HEK293 (cell line): Measurements from ENCODE around the gene VASP.

Experiments used
- CTCF ChIA-PET: fragments of 350-600 bp; formaldehyde crosslinking; extraction: SDS; loops from one replicate; lab custom pipeline; 2021; ENCODE audit warnings: antibody characterized with exemption; lab: Yijun Ruan, JAX
- POLR2A ChIA-PET: fragments of 300-600 bp; formaldehyde crosslinking; extraction: SDS; loops from one replicate; lab custom pipeline; 2020; ENCODE audit warnings: antibody characterized with exemption, inconsistent platforms; lab: Yijun Ruan, JAX
- H3K27ac ChIP-seq: fragments of 200-500 bp; sonication (Bioruptor generic); 2 replicates; pipeline ENCODE4 v1.5.1; 2014; ENCODE audit warnings: low read depth, low read length, control low read depth, inconsistent platforms; ENCODE audit errors: extremely low read depth
- H3K36me3 ChIP-seq, 2 experiments: fragments of 200-500 bp in 1 of 2; sonication (Bioruptor generic) in 1 of 2; 1 replicate in 1 of 2; 2 replicates in 1 of 2; pipeline ENCODE4 v1.5.1; 2014 to 2017; ENCODE audit warnings: inconsistent platforms in 2 of 2, low read length in 2 of 2; ENCODE audit not compliant: control insufficient read depth in 2 of 2, insufficient read depth in 1 of 2
- H3K4me1 ChIP-seq: fragments of 200-500 bp; sonication (Bioruptor generic); 2 replicates; pipeline ENCODE4 v1.5.1; 2014; ENCODE audit warnings: mild to moderate bottlenecking, low read length, inconsistent platforms; ENCODE audit not compliant: control insufficient read depth, insufficient read depth
- H3K4me3 ChIP-seq: 2 replicates; pipeline ENCODE4 v1.5.1; 2011; ENCODE audit warnings: low read depth, mild to moderate bottlenecking, control low read depth, low read length, moderate library complexity
- H3K9me3 ChIP-seq: fragments of 200-500 bp; sonication (Bioruptor generic); 2 replicates; pipeline ENCODE4 v1.5.1; 2014; ENCODE audit warnings: low read depth, low read length, inconsistent platforms; ENCODE audit not compliant: control insufficient read depth, insufficient read depth
- HOXA7 ChIP-seq: sonication (generic); formaldehyde crosslinking; IDR thresholded peaks from 2 replicates; pipeline ENCODE4 v1.8.1; 2022; ENCODE audit warnings: missing genetic modification reagents, borderline replicate concordance
- ZNF37A ChIP-seq: fragments of 450-650 bp; IDR thresholded peaks from 2 replicates; pipeline ENCODE4 v1.5.1; 2018; ENCODE audit warnings: missing biosample characterization, missing genetic modification characterization
- ZNF391 ChIP-seq: fragments of 450-650 bp; formaldehyde crosslinking; IDR thresholded peaks from 2 replicates; pipeline ENCODE4 v1.5.1; 2016; ENCODE audit warnings: low read depth, missing biosample characterization, missing genetic modification characterization, borderline replicate concordance
- ZNF621 ChIP-seq: fragments of 450-650 bp; formaldehyde crosslinking; IDR thresholded peaks from 2 replicates; pipeline ENCODE4 v1.5.1; 2017; ENCODE audit warnings: missing biosample characterization, missing genetic modification characterization
- ZNF707 ChIP-seq: fragments of 450-650 bp; formaldehyde crosslinking; IDR thresholded peaks from 2 replicates; pipeline ENCODE4 v1.5.1; 2016; ENCODE audit warnings: missing biosample characterization, missing genetic modification characterization
- ZNF76 ChIP-seq: fragments of 450-650 bp; formaldehyde crosslinking; IDR thresholded peaks from 2 replicates; pipeline ENCODE4; 2016; ENCODE audit warnings: low read depth, missing biosample characterization, missing genetic modification characterization, borderline replicate concordance
- ZNF837 ChIP-seq: fragments of 450-650 bp; formaldehyde crosslinking; IDR thresholded peaks from 2 replicates; pipeline ENCODE4 v1.5.1; 2016; ENCODE audit warnings: missing biosample characterization, missing genetic modification characterization
- TF ChIP-seq, protein P1 (sequence below): fragments of 450-650 bp; formaldehyde crosslinking; IDR thresholded peaks from 2 replicates; pipeline ENCODE4 v1.5.1; 2016; ENCODE audit warnings: missing biosample characterization, missing genetic modification characterization
- TF ChIP-seq, protein P2 (sequence below): fragments of 450-650 bp; formaldehyde crosslinking; IDR thresholded peaks from 2 replicates; pipeline ENCODE4 v1.5.1; 2016; ENCODE audit warnings: missing biosample characterization, missing genetic modification characterization
- TF ChIP-seq, protein P3 (sequence below): fragments of 450-650 bp; formaldehyde crosslinking; IDR thresholded peaks from 2 replicates; pipeline ENCODE4 v1.5.1; 2016; ENCODE audit warnings: missing biosample characterization, missing genetic modification characterization
- TF ChIP-seq, protein P4 (sequence below): fragments of 450-650 bp; formaldehyde crosslinking; conservative IDR thresholded peaks from 2 replicates; pipeline ENCODE4 v1.5.1; 2016; ENCODE audit warnings: low read depth, missing biosample characterization, missing genetic modification characterization
- TF ChIP-seq, protein P5 (sequence below): fragments of 450-650 bp; formaldehyde crosslinking; IDR thresholded peaks from 2 replicates; pipeline ENCODE4 v1.5.1; 2016; ENCODE audit warnings: missing biosample characterization, missing genetic modification characterization
- TF ChIP-seq, protein P6 (sequence below): fragments of 450-650 bp; formaldehyde crosslinking; IDR thresholded peaks from 2 replicates; pipeline ENCODE4 v1.5.1; 2016; ENCODE audit warnings: missing biosample characterization, missing genetic modification characterization
- TF ChIP-seq, protein P7 (sequence below): fragments of 450-650 bp; formaldehyde crosslinking; IDR thresholded peaks from 2 replicates; pipeline ENCODE4 v1.5.1; 2017; ENCODE audit warnings: missing biosample characterization, missing genetic modification characterization
- TF ChIP-seq, protein P8 (sequence below): fragments of 450-650 bp; formaldehyde crosslinking; IDR thresholded peaks from 2 replicates; pipeline ENCODE4 v1.5.1; 2016; ENCODE audit warnings: missing biosample characterization, missing genetic modification characterization

The VASP gene

DNA sequence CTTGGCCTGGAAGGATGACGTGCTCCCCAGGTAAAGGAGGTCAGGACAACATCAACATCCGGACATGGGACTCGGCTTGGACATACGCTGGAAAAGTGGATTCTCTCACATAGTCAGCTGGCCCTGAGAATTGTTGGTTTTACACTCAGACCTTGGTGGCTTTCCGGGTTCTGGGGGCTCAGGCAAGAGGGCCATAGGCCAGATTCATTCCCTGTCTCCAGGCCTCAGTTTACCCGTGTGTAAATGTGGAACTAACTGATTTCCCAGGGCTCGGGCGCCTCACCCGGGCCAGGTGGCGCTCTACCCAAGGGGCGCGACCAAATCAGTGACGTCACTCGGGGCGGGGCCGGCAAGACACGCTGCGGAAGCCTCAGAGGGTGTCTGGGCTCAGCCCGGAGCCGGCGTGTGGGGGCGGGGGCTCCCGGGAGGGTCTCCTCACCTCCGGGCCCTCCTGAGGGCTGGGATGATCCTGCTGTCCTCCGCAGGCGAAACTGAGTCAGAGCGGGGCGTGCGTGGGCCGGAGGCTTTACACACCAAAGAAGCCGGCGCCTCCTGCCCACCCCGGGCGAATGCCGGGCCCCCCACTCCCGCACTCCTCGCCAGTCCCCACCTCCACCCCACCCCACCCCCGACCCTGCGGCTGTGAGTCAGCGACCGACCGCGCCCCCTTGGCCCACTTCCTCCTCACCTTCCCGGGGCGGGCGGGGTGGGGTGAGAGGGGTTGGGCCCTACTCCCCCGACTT lies 862 bp upstream of the VASP start (continued):
- TF ChIP-seq, protein P1, sequence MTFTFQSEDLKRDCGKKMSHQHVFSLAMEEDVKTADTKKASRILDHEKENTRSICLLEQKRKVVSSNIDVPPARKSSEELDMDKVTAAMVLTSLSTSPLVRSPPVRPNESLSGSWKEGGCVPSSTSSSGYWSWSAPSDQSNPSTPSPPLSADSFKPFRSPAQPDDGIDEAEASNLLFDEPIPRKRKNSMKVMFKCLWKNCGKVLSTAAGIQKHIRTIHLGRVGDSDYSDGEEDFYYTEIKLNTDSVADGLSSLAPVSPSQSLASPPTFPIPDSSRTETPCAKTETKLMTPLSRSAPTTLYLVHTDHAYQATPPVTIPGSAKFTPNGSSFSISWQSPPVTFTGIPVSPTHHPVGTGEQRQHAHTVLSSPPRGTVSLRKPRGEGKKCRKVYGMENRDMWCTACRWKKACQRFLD (tag by site-specific recombination) = no peak
- TF ChIP-seq ZNF707 (tag by site-specific recombination) = no peak
- TF ChIP-seq, protein P2, sequence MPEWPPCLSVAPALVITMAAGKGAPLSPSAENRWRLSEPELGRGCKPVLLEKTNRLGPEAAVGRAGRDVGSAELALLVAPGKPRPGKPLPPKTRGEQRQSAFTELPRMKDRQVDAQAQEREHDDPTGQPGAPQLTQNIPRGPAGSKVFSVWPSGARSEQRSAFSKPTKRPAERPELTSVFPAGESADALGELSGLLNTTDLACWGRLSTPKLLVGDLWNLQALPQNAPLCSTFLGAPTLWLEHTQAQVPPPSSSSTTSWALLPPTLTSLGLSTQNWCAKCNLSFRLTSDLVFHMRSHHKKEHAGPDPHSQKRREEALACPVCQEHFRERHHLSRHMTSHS = no peak
- TF ChIP-seq, protein P3, sequence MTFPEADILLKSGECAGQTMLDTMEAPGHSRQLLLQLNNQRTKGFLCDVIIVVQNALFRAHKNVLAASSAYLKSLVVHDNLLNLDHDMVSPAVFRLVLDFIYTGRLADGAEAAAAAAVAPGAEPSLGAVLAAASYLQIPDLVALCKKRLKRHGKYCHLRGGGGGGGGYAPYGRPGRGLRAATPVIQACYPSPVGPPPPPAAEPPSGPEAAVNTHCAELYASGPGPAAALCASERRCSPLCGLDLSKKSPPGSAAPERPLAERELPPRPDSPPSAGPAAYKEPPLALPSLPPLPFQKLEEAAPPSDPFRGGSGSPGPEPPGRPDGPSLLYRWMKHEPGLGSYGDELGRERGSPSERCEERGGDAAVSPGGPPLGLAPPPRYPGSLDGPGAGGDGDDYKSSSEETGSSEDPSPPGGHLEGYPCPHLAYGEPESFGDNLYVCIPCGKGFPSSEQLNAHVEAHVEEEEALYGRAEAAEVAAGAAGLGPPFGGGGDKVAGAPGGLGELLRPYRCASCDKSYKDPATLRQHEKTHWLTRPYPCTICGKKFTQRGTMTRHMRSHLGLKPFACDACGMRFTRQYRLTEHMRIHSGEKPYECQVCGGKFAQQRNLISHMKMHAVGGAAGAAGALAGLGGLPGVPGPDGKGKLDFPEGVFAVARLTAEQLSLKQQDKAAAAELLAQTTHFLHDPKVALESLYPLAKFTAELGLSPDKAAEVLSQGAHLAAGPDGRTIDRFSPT = peak; percentile 82
- no peak for TF ChIP-seq ZNF837
- TF ChIP-seq, protein P4, sequence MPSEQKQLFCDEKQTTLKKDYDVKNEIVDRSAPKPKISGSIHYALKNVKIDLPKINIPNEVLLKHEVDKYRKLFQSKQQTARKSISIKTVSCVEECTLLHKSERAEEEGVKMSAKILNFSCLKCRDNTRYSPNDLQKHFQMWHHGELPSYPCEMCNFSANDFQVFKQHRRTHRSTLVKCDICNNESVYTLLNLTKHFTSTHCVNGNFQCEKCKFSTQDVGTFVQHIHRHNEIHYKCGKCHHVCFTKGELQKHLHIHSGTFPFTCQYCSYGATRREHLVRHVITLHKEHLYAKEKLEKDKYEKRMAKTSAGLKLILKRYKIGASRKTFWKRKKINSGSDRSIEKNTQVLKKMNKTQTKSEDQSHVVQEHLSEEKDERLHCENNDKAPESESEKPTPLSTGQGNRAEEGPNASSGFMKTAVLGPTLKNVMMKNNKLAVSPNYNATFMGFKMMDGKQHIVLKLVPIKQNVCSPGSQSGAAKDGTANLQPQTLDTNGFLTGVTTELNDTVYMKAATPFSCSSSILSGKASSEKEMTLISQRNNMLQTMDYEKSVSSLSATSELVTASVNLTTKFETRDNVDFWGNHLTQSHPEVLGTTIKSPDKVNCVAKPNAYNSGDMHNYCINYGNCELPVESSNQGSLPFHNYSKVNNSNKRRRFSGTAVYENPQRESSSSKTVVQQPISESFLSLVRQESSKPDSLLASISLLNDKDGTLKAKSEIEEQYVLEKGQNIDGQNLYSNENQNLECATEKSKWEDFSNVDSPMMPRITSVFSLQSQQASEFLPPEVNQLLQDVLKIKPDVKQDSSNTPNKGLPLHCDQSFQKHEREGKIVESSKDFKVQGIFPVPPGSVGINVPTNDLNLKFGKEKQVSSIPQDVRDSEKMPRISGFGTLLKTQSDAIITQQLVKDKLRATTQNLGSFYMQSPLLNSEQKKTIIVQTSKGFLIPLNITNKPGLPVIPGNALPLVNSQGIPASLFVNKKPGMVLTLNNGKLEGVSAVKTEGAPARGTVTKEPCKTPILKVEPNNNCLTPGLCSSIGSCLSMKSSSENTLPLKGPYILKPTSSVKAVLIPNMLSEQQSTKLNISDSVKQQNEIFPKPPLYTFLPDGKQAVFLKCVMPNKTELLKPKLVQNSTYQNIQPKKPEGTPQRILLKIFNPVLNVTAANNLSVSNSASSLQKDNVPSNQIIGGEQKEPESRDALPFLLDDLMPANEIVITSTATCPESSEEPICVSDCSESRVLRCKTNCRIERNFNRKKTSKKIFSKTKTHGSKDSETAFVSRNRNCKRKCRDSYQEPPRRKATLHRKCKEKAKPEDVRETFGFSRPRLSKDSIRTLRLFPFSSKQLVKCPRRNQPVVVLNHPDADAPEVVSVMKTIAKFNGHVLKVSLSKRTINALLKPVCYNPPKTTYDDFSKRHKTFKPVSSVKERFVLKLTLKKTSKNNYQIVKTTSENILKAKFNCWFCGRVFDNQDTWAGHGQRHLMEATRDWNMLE (tag by site-specific recombination) = no peak

DNA sequence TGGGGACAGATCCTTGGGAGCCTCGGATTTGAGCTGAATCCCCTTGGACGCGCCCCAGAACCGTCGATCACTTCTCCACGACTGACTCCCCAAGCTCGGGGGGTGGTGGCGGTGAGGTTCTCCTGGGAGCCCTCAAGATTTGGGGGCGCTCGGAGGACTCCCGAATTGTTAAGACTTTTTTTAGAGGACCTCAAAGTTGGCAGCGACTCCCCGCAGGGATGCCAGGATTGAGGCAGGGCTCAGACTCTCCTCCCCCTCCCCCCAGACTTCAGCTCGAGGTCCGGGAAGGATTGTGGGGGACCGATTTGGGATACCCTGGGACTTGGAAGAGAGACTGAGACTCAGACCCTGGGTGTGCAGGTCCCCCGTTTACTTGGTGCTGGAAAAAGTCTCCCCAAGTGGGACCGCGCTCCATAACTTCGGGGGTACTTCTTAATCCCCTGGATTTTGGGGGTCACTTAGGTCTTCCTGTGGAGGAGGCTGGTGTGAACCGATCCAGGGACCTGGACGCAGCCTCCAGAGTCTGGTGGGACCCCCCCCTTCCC lies 665 bp downstream of the VASP start:
- H3K36me3 ChIP-seq = no peaks in the 10 kb centered on the region
- H3K4me3 ChIP-seq = peak overlapping the region; percentile 87
- H3K4me1 ChIP-seq = peaks cover 15% of the 10 kb centered on the region
- ChIA-PET POLR2A (interaction anchor here (0.6 to 1.6 kb wide), 9 partner anchors 8 to 1285 kb away, joined by 3 to 4 read pairs (median 3); no protein-coding TSS in a partner anchor), CTCF (interaction anchor here (0.8 to 1.8 kb wide), 5 partner anchors 10 to 134 kb away, joined by 3 to 10 read pairs (median 3); no protein-coding TSS in a partner anchor)
- H3K9me3 ChIP-seq = no peaks in the 10 kb centered on the region
- H3K27ac ChIP-seq = peak overlapping the region; percentile 82; the same call in 1 of the 2 replicates
- TF ChIP-seq ZNF37A (tag by site-specific recombination) (no peak), ZNF76 (tag by site-specific recombination) (0 out of 2 replicates have a peak, but pooled peaks have one; percentile 24), ZNF391 (tag by site-specific recombination) (no peak), HOXA7 (CRISPR knock-in tag) (no peak), ZNF621 (no peak)
- TF ChIP-seq, protein P5, sequence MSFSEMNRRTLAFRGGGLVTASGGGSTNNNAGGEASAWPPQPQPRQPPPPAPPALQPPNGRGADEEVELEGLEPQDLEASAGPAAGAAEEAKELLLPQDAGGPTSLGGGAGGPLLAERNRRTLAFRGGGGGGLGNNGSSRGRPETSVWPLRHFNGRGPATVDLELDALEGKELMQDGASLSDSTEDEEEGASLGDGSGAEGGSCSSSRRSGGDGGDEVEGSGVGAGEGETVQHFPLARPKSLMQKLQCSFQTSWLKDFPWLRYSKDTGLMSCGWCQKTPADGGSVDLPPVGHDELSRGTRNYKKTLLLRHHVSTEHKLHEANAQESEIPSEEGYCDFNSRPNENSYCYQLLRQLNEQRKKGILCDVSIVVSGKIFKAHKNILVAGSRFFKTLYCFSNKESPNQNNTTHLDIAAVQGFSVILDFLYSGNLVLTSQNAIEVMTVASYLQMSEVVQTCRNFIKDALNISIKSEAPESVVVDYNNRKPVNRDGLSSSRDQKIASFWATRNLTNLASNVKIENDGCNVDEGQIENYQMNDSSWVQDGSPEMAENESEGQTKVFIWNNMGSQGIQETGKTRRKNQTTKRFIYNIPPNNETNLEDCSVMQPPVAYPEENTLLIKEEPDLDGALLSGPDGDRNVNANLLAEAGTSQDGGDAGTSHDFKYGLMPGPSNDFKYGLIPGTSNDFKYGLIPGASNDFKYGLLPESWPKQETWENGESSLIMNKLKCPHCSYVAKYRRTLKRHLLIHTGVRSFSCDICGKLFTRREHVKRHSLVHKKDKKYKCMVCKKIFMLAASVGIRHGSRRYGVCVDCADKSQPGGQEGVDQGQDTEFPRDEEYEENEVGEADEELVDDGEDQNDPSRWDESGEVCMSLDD (tag by site-specific recombination) = peak; percentile 95; the same call in 1 of the 2 replicates
- TF ChIP-seq, protein P6, sequence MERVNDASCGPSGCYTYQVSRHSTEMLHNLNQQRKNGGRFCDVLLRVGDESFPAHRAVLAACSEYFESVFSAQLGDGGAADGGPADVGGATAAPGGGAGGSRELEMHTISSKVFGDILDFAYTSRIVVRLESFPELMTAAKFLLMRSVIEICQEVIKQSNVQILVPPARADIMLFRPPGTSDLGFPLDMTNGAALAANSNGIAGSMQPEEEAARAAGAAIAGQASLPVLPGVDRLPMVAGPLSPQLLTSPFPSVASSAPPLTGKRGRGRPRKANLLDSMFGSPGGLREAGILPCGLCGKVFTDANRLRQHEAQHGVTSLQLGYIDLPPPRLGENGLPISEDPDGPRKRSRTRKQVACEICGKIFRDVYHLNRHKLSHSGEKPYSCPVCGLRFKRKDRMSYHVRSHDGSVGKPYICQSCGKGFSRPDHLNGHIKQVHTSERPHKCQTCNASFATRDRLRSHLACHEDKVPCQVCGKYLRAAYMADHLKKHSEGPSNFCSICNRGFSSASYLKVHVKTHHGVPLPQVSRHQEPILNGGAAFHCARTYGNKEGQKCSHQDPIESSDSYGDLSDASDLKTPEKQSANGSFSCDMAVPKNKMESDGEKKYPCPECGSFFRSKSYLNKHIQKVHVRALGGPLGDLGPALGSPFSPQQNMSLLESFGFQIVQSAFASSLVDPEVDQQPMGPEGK = 0 out of 2 replicates have a peak, but pooled peaks have one; percentile 6
- TF ChIP-seq, protein P7, sequence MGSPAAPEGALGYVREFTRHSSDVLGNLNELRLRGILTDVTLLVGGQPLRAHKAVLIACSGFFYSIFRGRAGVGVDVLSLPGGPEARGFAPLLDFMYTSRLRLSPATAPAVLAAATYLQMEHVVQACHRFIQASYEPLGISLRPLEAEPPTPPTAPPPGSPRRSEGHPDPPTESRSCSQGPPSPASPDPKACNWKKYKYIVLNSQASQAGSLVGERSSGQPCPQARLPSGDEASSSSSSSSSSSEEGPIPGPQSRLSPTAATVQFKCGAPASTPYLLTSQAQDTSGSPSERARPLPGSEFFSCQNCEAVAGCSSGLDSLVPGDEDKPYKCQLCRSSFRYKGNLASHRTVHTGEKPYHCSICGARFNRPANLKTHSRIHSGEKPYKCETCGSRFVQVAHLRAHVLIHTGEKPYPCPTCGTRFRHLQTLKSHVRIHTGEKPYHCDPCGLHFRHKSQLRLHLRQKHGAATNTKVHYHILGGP (tag by site-specific recombination) = no peak
- TF ChIP-seq, protein P8, sequence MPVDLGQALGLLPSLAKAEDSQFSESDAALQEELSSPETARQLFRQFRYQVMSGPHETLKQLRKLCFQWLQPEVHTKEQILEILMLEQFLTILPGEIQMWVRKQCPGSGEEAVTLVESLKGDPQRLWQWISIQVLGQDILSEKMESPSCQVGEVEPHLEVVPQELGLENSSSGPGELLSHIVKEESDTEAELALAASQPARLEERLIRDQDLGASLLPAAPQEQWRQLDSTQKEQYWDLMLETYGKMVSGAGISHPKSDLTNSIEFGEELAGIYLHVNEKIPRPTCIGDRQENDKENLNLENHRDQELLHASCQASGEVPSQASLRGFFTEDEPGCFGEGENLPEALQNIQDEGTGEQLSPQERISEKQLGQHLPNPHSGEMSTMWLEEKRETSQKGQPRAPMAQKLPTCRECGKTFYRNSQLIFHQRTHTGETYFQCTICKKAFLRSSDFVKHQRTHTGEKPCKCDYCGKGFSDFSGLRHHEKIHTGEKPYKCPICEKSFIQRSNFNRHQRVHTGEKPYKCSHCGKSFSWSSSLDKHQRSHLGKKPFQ = 0 out of 2 replicates have a peak, but pooled peaks have one; percentile 20
